Forelimb muscle (tissue), 1 donor: Measurements from ENCODE around the gene USP4. TPM values are rescaled to one million over a fixed set of nuclear protein-coding genes. Genes with fewer than 3 reads are reported as not detected.
"Not testable (repeated sequence)": the region's sequence is repeated elsewhere in the genome, so short reads cannot be mapped to it uniquely, and the experiment has no call there.

ENCODE experiments used
- DNase-seq: peaks from one replicate; pipeline ENCODE4 v3.0.0-alpha.2; 2013; ENCODE audit warnings: low read depth
- polyA plus RNA-seq: library from polyadenylated mRNA; unstranded; fragments of 120-200 nt; gene quantifications from one replicate; pipeline ENCODE4 v1.2.1, GENCODE V29; 2013; ENCODE audit not compliant: insufficient read length

The USP4 gene
- polyA plus RNA-seq, 1 donor: 51.2 TPM

GRCh38 chr3:49253512-49253911 lies 86.3 kb downstream of the USP4 start:
- no peak for DNase-seq

DNA sequence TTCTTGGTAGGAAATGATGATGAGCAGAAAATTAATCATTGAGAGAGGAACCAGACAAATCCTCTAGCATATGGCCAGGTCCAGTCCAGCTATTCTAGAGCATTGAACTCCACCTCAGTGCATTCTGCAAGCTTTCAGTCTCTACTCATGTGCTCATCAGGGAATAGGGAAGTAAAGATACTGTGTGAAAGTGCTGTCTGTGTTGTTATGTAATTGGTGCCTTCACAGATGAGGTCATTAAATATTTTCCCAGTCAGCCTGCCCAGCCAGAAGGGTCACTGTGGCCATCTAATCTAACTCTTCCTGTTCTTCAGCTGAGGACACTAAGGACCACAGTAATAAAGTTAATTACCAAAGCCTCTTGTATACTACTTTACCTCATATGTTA lies 91.0 kb downstream of the USP4 start:
- no peak for DNase-seq

DNA sequence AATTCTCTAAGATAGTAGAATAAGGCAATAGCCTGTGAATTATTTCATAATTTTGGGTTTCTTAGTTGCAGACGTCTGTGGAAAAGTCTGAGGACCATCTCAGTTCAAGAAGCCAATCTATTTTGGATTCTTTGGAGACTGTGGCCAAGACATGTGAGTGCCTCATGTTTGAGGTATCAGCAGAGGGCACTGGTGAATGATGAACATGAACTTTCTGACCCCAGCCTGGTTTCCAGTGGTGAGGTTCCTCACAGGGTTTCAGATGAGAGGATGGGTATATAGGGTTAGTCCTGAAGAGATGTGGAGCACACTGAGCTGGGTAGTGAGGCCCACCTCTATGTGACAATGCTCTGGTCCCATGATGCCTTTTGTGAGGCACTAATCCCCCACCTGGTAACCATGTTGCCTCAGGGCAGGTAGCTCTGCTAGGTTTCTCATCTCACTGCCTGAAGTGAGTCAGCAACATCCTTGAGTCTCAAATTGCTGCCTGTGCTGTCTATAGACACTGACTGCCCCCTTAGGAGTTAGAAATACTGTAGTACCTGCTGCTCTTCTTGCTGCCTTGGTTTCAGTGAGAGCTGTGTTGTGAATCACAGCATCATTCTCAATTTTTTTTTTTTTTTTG lies 95.2 kb downstream of the USP4 start:
- DNase-seq: no peak

- not testable (repeated sequence) for DNase-seq
These were observed 99.8 kb downstream of the USP4 start for GRCh38 chr3:49240091-49240490.

- DNase-seq: no peak
These were observed 101.4 kb downstream of the USP4 start for GRCh38 chr3:49238274-49239127.

DNA sequence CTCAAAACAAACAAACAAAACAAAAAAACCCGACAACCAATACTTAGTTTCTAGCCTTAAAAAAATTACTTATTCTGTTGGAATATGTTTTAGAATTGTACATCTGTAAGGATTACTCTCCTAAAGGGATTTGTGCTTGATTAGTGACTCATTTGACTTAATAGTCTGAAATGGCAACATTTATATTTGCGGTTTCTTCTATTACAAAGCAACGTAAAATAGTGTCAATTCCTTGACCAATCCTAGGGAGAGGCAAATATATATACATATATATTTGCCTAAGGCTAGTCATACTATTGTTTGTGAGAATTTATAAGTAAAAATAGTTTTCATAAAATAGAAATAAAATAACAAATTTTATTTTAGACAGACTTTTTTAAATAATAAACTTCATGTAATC lies 102.5 kb downstream of the USP4 start:
- no peak for DNase-seq

DNA sequence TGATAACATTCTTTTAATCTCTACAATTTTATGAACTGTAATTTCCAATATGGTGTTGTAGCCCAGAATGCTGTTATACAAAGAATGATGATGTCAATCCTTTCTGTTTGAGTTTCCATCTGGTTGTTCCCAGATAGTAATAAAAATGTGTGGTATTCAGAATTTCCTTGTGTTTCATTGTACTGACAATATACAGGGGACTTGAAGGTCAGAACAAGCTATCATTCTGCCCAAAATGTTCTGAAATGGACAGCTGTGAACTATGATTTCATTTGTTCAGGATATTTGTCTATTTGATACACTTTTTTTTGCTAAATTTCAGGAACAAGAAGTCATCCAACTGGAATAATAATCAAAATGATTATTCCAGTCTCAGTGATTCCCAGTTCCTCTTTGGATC lies 103.6 kb downstream of the USP4 start:
- no peak for DNase-seq

- not testable (repeated sequence) for DNase-seq
These were observed 111.0 kb downstream of the USP4 start for GRCh38 chr3:49228817-49229216.

Other genes starting within 250 kb of the USP4 start
- gene QRICH1, start 246.0 kb downstream of the USP4 start, polyA plus RNA-seq: 49.8 TPM
- gene QARS1, start 235.3 kb downstream of the USP4 start, polyA plus RNA-seq: 268 TPM
- gene USP19, start 219.2 kb downstream of the USP4 start, polyA plus RNA-seq: 36.2 TPM
- 317 TPM for gene LAMB2, start 207.0 kb downstream of the USP4 start, polyA plus RNA-seq
- 13.1 TPM for gene CCDC71, start 173.7 kb downstream of the USP4 start, polyA plus RNA-seq
- 104 TPM for gene KLHDC8B, start 168.5 kb downstream of the USP4 start, polyA plus RNA-seq
- gene C3orf62, start 62.8 kb downstream of the USP4 start, polyA plus RNA-seq: 9.0 TPM
- 126 TPM for gene GPX1, start 18.3 kb upstream of the USP4 start, polyA plus RNA-seq
- gene RHOA, start 71.9 kb upstream of the USP4 start, polyA plus RNA-seq: 402 TPM
- gene TCTA, start 72.4 kb upstream of the USP4 start, polyA plus RNA-seq: 15.8 TPM
- gene AMT, start 82.4 kb upstream of the USP4 start, polyA plus RNA-seq: 14.4 TPM
- gene NICN1, start 89.3 kb upstream of the USP4 start, polyA plus RNA-seq: 17.2 TPM
- gene DAG1, start 130.2 kb upstream of the USP4 start, polyA plus RNA-seq: 218 TPM
- 1.2 TPM for gene BSN, start 214.4 kb upstream of the USP4 start, polyA plus RNA-seq